ENCODE results near the gene PHLPP1.

The PHLPP1 gene

GRCh38 chr18:62987859-62988258 lies 272.5 kb downstream of the PHLPP1 start:
- DNase-seq = no peak

GRCh38 chr18:62988471-62988870 lies 273.1 kb downstream of the PHLPP1 start:
- no peak for DNase-seq

DNA sequence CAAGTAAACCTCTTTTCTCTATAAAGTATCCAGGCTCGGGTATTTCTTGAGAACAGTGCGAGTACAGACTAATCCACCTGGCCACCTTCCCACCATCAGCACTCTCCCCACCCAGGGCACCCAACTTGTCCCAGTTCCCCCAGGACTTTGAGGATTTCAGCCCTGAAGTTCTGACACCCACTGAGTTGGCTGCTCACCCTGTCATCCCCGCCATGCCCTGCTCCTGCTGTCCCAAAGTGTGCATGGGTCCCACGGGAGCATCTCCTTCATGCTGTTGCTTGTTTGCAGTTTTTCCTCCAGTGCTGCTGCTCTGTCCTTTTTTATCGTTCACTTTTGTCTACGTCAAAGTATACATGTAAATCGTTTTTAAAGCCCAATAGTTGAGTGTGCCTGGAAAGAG lies 273.9 kb downstream of the PHLPP1 start:
- DNase-seq = no peak

DNA sequence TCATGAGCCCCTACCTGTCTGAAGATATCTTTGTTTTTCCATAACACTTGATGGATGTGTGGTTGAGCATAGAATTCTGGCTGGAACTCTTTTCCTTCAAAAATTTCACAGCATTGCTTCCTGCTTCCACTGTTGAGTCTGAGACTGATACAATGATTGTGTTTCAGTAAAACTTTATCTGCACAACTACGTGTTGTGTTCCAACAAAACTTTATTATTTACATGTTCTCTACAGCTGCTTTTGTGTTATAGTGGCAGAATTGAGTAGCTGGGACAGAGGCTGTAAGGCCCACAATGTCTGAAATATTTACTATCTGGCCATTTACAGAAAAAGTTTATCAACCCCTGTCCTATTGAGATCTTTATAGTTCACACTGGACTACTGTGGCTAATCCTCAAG lies 275.3 kb downstream of the PHLPP1 start:
- DNase-seq = no peak

DNA sequence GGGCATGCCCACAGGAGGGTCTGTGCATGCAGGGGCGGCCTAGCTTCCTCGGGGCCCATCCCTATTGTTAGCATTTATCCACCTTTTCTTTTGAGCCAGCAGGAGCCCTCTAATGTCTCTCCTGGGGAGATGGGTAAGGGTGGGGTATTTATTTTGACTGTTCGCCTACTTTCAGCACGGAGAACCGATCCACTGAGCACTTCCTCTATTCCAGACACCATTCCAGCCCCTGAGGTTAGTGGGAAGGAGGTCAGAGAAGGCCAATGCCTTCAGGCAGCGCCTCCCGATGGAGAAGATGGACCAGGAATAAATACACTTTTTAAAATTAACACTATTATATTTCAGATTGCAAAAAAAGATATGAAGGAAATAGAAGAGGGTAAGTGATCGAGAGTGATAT lies 276.0 kb downstream of the PHLPP1 start:
- DNase-seq = no peak

DNA sequence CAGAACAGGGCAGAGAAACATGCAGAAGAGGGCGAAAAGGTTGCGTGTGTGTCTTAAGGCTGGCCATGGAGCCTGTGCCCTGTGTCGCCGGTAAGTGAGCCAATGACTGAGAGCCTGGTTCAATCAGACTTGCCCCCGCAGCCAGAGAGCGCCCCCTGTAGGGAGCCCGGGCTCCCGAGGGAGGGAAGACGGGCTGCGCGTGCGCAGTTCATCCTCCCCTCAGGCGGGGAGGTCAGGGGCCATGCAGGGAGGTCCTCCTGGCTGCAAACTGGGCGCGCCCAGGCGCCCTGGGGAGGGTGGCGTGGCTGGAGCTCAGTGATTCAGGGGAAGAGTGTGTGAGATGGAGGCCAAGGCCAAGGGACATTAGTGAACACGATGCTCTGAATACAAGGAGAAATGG lies 276.6 kb downstream of the PHLPP1 start:
- no peak for DNase-seq

GRCh38 chr18:62992877-62993365 lies 277.6 kb downstream of the PHLPP1 start:
- no peak for DNase-seq

DNA sequence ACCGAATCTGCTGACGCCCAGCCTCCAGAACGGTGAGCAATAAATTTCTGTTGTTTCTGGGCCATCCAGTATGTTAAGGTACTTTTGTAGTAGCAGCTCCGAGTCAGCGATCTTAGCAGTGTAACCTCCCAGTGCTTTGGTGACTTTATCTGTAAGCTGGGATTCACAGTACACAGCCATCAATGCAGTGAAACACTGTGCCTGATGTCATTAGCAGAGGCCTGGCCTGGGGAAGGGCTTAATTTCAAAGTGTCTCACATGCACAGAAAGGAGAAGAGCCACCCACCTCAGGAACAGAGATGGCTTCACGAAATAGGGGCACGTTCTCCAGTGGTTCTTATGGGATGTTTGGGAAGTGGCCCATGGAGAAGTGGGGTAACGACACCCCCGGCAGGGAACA lies 281.2 kb downstream of the PHLPP1 start:
- no peak for DNase-seq

DNA sequence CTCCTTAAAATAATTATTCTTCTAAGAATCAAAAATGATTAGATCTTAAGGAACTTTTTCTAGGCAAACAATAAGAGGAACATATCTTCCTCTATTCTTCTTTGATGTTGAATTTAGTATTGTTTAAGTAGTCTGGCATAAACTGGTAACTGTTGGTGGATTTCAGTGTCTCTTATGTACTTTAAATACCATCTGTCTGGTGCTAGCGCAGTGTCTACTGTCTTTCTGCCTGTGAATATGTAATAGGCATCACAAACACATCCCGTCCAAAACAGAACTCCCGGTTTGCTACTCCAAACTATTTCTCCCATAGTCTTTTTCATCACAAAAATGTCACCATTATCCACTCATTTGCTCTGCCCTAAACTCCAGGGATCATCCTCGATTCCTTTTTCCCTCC lies 281.7 kb downstream of the PHLPP1 start:
- DNase-seq = no peak

DNA sequence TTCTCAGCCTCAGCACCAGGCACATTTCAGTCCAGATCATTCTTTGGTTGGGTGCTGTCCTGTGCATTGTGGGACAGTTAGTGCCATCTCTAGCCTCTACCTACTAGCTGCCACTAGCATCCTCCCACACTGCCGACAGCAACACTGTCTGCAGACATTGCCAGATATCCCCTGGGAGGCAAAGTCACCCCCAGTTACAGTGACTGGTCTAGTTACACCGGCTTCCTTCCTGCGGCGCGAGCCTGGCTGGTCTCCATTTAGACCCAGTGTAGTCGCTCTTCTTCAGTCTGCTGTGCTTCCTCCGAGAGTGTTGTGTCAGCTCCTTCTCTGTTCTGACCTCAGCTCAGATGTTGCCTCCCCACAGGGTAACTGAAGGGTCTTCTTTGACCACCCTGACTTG lies 283.1 kb downstream of the PHLPP1 start:
- DNase-seq = no peak

GRCh38 chr18:62999392-62999791 lies 284.1 kb downstream of the PHLPP1 start:
- no peak for DNase-seq

DNA sequence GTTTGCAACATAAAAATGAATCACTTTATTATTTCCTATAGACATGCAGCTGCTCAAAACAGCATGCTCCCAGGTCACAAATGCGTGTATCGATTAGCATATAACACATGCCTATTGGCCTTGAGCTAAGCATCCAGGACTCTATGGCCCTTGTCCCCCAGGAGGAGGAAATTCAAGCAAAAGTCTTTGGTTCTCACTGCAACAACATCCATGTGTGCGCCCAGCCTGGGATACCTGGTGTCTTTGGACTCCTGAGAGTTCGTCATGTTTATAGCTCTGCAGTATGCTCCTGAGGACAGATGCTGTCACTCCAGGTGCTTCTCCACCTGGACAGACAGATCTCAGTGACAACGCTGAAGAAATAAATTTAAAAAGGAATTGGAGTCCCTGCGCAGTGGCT lies 284.6 kb downstream of the PHLPP1 start:
- DNase-seq = no peak

DNA sequence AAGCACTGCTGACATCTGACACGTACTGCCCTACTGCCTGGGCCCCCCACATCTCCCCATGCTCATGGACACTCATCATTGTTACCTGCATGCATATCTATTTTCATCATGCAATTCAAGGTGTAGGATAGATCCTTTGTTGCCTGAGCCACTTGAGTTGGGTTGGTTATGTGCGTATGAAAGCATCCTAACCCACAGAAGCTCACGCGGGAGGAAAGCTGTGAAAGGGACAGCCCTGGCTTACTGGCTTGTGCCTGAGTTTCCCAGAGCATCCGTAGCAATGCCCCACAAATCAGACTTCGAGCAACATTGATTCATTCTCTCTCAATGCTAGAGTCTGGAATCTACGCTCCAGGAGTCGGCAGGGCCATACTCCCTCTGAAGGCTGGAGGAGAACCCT lies 285.5 kb downstream of the PHLPP1 start:
- no peak for DNase-seq

DNA sequence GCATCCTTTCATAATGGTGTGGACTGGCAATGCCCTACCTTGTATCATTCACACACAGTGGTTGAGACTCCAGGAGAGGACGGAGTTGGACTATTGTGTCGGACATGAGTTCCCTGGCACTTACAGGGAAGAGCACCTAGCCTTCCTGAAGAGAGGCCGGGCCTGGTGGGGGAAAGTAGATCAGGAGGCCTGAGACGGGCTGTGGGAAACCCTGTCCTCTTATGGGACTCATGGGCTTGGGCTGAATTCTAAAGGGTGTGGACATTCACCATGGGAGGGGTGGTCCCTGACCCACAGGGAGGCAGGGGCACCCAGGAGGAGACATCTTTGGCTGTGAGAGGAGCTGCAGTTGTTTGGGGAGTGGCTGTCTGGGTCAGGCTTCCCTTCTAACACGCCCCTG lies 286.5 kb downstream of the PHLPP1 start:
- no peak for DNase-seq

DNA sequence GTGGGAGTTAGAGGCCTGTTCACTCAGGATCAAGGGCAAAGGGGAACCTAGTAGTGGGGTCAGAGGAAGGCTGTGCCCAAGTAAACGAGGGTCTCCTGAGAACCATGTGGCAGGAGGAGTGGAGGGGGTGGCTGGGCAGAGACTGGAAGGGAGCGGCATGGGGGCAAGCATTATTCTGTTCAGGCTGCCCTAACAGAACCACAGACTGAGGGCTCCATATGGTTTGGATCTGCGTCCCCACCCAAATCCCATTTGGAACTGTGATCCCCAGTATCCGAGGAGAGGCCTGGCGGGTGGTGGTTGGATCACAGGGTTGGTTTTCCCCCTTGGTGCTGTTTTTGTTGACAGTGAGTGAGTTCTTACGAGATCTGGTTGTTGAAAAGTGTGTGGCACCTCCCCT lies 287.0 kb downstream of the PHLPP1 start:
- no peak for DNase-seq

- DNase-seq = no peak
Observed at GRCh38 chr18:63002803-63003445, 287.6 kb downstream of the PHLPP1 start.

DNA sequence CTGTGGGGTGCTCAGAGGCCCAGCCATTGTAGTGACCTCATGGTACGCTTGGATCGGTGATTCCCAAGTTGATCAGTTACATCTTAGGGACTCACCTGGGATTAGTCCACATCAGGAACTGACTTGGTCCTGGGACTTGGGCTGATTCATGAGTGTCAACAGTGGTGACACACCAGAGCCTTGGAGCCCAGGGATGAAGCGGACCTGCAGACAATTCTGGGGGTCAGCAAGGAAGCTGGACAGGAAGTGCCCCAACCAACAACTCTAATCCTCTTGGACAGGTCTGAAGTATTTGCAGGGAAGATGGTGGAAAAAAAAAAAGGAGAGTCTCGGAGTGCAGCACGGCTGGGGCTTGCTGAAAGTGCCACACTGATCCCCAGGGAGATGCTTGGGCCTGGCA lies 288.6 kb downstream of the PHLPP1 start:
- no peak for DNase-seq

GRCh38 chr18:63004466-63005089 lies 289.2 kb downstream of the PHLPP1 start:
- DNase-seq = no peak

DNA sequence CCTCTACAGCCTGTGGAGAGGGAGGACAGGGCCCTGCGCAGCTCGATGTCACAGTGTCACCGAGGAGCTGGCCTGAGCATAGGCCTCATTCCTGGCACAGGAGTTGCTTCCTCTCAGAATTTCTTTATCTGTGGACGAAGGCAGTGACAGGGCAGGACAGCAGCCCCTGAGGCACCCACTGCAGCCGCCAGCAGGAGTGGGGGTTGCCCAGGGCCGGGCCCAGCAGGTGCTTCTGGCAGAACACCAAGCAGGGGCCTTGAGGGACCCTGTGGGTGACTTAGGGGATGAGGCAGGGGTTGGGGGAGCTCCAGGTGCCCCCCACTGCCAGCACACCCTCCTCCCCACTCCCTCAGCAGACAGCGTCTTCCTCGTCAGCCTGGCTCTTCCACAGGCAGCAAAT lies 290.0 kb downstream of the PHLPP1 start:
- no peak for DNase-seq

DNA sequence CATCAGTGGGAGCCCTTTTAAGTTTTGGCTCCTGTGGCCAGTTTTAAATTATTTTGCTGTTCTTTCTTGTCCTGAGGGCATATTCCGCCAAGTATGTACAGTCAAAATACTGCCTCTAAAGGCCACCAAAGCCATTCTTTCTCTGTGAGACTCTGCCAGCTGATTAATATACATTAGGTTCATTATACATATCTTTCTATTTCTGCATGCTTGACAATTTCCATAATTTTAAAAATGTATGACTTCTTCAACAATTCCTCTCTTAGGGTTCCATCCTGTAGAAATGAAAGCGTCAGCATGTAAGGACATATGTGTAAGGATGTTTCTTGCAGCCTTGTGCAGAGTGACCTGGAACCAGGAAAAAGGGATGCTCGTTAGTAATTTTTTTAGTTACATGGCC lies 291.9 kb downstream of the PHLPP1 start:
- DNase-seq = no peak

- no peak for DNase-seq
Observed at GRCh38 chr18:63016270-63016669, 300.9 kb downstream of the PHLPP1 start.

DNA sequence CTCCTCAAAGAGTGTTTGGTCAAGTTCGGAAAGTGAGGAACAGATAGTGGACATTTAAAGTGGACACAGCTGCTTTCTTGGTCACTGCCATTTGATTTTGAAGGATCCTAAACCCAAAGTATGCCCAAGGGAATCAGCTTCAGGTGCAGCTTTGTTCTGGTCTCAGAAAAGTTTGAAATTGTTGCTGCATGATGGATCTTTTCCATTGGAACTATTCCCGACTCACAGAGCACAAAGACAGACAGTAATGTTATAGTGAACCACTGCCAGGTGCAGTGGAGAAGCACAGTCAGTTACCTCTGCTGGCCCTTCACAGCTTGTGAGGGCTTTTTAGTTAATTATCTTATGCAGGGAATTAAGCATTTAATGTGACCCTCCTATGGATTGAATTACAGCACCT lies 301.7 kb downstream of the PHLPP1 start:
- no peak for DNase-seq

- no peak for DNase-seq
Observed at GRCh38 chr18:63017977-63018376, 302.6 kb downstream of the PHLPP1 start.

DNA sequence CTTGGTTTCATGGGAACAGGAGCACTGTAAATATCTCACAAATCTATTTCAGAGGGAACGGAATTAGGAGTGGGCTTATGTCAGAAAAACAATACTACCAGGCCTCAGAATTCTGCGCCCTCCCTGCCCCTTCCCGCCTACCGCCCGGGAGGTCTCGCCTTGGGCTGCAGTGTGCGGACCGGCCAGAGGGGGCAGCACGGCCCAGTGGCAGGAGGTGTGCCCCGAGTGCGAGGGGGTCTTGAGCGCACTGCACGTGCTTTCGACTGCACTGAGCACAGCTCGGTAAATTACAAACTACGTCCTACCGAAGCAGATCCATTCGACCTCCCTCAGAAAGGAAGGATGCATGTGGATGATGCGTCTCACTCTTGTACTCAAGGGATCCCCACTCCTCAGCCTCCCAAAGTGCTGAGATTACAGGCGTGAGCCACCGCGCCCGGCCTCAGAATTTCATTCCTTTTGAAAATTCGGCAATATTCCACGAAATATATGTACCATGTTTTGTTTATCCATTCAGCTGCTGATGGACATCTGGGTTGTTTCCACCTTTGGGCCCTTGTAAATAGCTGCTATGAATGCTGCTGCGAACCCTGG lies 307.2 kb downstream of the PHLPP1 start:
- DNase-seq = no peak

Measured in NCI-H1436 treated with DMSO at 0.1 percent for 48 hours (cell line).